HG03558 (cell line): ENCODE data around the gene CTNNBL1.

Source experiments
- ATAC-seq: cut with Tn5 transposase; IDR thresholded peaks from one replicate; pipeline ENCODE4 v1.9.1; 2021; ENCODE audit warnings: moderate number of reproducible peaks; ENCODE audit not compliant: unreplicated experiment; ENCODE audit errors: extremely low read depth

Gene CTNNBL1

GRCh38 chr20:37869334-37869861, 175.6 kb downstream of the CTNNBL1 start:
- ATAC-seq: no peak

GRCh38 chr20:37870294-37870693, 176.5 kb downstream of the CTNNBL1 start:
- ATAC-seq: no peak

- ATAC-seq: no peak
Observed at GRCh38 chr20:37871751-37872150, 177.9 kb downstream of the CTNNBL1 start.

- no peak for ATAC-seq
Observed at GRCh38 chr20:37872161-37872560, 178.3 kb downstream of the CTNNBL1 start.

GRCh38 chr20:37873884-37874283, 180.1 kb downstream of the CTNNBL1 start:
- no peak for ATAC-seq

GRCh38 chr20:37875460-37876175, 181.8 kb downstream of the CTNNBL1 start:
- no peak for ATAC-seq

GRCh38 chr20:37876863-37877262, 183.0 kb downstream of the CTNNBL1 start:
- ATAC-seq: no peak

- no peak for ATAC-seq
Observed at GRCh38 chr20:37877832-37878772, 184.3 kb downstream of the CTNNBL1 start.

GRCh38 chr20:37878835-37879599, 185.2 kb downstream of the CTNNBL1 start:
- ATAC-seq: no peak

- no peak for ATAC-seq
Observed at GRCh38 chr20:37879843-37880242, 186.0 kb downstream of the CTNNBL1 start.

GRCh38 chr20:37880726-37881591, 187.1 kb downstream of the CTNNBL1 start:
- no peak for ATAC-seq

- ATAC-seq: no peak
Observed at GRCh38 chr20:37881601-37882343, 187.9 kb downstream of the CTNNBL1 start.

- no peak for ATAC-seq
Observed at GRCh38 chr20:37882961-37883712, 189.3 kb downstream of the CTNNBL1 start.

GRCh38 chr20:37885042-37885441, 191.2 kb downstream of the CTNNBL1 start:
- no peak for ATAC-seq

GRCh38 chr20:37885593-37886503, 192.0 kb downstream of the CTNNBL1 start:
- no peak for ATAC-seq

- ATAC-seq: no peak
Observed at GRCh38 chr20:37886851-37887297, 193.0 kb downstream of the CTNNBL1 start.

- no peak for ATAC-seq
Observed at GRCh38 chr20:37888641-37889040, 194.8 kb downstream of the CTNNBL1 start.
